ENCODE results near the gene TMED1. TPM values are rescaled to one million over a fixed set of nuclear protein-coding genes. Genes with fewer than 3 reads are reported as not detected.
"Not testable (repeated sequence)": the region's sequence is repeated elsewhere in the genome, so short reads cannot be mapped to it uniquely, and the experiment has no call there.

TMED1 gene
- total and polyA plus RNA-seq, 12 donors = 25.9 to 88.6 (median 33.5) TPM

DNA sequence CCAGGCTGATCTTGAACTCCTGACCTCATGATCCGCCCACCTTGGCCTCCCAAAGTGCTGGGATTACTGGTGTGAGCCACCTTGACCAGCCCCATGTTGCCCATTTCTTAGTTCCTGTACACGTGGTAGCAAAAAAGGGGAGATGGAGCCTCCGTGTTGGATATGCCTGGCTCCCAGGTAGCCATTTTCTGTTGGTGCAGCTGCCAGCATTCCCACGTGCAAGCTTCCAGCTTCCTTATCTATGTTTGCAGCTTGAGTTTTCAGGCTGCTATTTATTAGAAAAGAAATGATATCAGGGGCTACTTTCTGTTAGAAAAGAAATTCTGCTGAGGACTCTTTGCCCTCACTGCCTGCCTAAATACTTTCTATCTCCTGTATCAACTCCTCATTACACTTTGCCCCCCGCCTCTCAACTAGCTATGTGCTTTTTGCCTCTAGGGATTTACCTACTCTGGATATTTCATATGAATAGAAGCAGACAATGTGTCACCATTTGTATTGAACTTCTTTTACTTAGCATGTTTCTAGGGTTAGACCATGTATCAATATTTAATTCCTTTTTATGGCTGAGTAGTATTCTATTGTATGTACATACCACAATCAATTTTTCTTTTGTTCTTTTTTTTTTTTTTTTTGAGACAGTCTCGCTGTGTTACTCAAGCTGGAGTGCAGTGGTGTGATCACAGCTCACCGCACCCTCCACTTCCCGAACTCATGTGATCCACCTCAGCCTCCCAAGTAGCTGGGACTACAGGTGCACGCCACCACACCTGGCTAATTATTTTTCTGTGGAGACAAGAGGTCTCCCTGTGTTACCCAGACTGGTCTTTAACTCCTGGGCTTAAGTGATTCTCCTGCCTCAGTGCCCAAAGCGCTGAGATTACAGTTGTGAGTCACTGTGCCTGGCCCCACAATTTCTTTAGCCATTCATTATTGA lies 3.4 kb upstream of the TMED1 start:
- no peaks in the 10 kb centered on the region for H3K27me3 ChIP-seq
- peaks cover 0 to 9% (median 0%) of the 10 kb centered on the region in 9 donors for H3K36me3 ChIP-seq
- peaks cover 0 to 16% (median 5%) of the 10 kb centered on the region in 9 donors for H3K4me1 ChIP-seq
- WGBS, 2 donors = 77 to 79% methylated on average over 10 of the region's 10 CpGs
- H3K27ac ChIP-seq = no peak overlapping the region
- DNase-seq = no peak
- TF ChIP-seq, protein P1, sequence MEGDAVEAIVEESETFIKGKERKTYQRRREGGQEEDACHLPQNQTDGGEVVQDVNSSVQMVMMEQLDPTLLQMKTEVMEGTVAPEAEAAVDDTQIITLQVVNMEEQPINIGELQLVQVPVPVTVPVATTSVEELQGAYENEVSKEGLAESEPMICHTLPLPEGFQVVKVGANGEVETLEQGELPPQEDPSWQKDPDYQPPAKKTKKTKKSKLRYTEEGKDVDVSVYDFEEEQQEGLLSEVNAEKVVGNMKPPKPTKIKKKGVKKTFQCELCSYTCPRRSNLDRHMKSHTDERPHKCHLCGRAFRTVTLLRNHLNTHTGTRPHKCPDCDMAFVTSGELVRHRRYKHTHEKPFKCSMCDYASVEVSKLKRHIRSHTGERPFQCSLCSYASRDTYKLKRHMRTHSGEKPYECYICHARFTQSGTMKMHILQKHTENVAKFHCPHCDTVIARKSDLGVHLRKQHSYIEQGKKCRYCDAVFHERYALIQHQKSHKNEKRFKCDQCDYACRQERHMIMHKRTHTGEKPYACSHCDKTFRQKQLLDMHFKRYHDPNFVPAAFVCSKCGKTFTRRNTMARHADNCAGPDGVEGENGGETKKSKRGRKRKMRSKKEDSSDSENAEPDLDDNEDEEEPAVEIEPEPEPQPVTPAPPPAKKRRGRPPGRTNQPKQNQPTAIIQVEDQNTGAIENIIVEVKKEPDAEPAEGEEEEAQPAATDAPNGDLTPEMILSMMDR (IDR thresholded peaks at IDR 0.05) = no peak
- ATAC-seq = no peak
- peaks cover 0 to 20% (median 6%) of the 10 kb centered on the region in 11 donors for H3K9me3 ChIP-seq
- intact Hi-C loops (cut with DNase I) = no loop called here
- no peak overlapping the region for H3K4me3 ChIP-seq

DNA sequence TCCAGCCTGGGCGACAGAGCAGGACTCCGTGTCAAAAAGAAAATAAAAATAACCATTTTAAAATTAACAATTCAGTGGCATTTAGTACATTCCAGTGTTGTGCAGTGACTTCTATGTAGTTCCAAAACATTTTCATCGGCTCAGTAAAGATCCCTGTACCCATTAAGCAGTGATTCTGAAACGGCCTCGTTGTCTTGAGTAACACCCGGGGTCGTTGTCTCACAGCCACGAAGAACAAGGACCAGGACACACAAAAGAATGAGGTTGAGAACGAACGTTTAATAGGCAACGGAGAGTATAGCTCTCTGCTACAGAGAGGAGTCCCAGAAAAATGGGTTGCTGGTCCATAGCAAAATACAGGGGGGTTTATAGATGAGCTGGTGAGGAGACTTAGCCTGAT lies 2.4 kb upstream of the TMED1 start:
- Histone ChIP-seq H3K9me3 (peaks cover 0 to 20% (median 6%) of the 10 kb centered on the region in 11 donors), H3K27me3 (no peaks in the 10 kb centered on the region), H3K4me1 (peaks cover 0 to 16% (median 5%) of the 10 kb centered on the region in 9 donors), H3K27ac (no peak overlapping the region), H3K4me3 (no peak overlapping the region), H3K36me3 (peaks cover 0 to 19% (median 0%) of the 10 kb centered on the region in 9 donors)
- ATAC-seq = no peak
- TF ChIP-seq, protein P1 (IDR thresholded peaks at IDR 0.05) = no peak
- DNase-seq = no peak
- intact Hi-C loops (cut with DNase I) = no loop called here
- WGBS, 2 donors = 89 to 92% methylated on average over 11 of the region's 11 CpGs

DNA sequence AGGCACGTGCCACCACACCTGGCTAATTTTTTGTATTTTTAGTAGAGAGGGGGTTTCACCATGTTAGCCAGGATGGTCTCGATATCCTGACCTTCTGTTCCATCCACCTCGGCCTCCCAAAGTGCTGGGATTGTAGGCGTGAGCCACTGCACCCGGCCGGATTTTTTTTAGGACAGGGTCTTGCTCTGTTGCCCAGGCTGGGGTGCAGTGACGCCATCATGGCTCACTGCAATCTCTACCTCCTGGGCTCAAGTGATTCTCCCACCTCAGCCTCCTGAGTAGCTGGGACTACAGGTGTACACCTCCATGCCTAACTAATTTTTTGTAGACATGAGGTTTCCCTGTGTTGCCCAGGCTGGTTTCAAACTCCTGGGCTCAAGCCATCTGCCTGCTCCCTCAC lies 1.6 kb upstream of the TMED1 start:
- intact Hi-C loops (cut with DNase I) = loop anchor here in 1 of 10 donors (2.0 kb wide), 1 partner anchor 27 kb away; no protein-coding TSS in a partner anchor
- peaks cover 0 to 26% (median 5%) of the 10 kb centered on the region in 9 donors for H3K36me3 ChIP-seq
- WGBS, 2 donors = 95 to 98% methylated on average over 7 of the region's 7 CpGs
- H3K4me3 ChIP-seq, H3K27ac ChIP-seq, H3K27me3 ChIP-seq, DNase-seq, ATAC-seq: not testable (repeated sequence)
- H3K4me1 ChIP-seq = peaks cover 0 to 16% (median 5%) of the 10 kb centered on the region in 9 donors
- H3K9me3 ChIP-seq = peaks cover 0 to 20% (median 6%) of the 10 kb centered on the region in 11 donors

DNA sequence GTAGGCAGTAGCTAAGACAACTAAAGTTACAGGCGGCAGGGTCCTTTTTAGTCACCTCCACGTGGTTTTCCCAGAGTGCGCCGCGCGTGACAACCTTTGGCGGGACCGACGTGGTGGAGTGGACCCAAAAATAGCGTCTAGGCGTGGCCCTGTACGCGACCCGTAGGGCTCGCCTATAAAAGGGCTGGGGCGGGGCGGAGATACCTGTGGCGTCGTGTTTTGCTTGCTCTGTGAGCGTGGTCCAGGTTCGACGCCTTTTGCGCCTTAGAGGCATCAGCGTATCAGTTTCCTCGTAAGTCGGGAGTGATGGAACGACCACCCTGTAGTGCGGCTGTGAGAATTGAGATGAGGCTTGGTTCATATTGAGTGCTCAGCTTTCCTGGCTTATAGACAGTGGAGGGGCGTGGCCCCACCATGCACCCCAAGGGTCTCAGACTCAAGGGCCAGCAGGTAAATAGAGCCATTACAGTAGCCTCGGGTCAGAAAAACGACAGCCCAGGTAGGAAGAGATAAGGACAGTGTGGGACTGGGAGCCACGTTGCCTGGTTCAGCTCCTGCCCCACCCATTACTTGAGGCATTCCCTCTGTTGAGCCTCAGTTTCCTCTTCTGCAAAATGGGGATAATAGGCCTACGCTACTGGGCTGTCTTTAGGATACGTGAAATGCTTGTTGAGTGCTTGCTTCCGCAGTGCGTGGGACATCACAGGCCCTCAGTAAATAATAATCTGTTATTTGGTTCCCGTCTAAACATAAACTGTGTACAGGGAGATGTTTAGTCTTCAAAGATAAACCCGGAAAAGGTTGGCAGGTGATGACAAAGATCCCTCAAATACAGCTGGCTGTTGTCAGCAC lies 693 bp upstream of the TMED1 start:
- DNase-seq = peak; percentile 88 to 89
- peaks cover 0 to 20% (median 6%) of the 10 kb centered on the region in 11 donors for H3K9me3 ChIP-seq
- intact Hi-C loops (cut with DNase I) = loop anchor here in 1 of 10 donors (1.0 to 2.0 kb wide), 2 partner anchors 28 to 119 kb away; no protein-coding TSS in a partner anchor
- peak; percentile 49 to 68 (median 63) for ATAC-seq
- no peaks in the 10 kb centered on the region for H3K27me3 ChIP-seq
- H3K36me3 ChIP-seq = peaks cover 0 to 36% (median 13%) of the 10 kb centered on the region in 9 donors
- WGBS, 2 donors = 27 to 33% methylated on average over 38 of the region's 38 CpGs
- peak overlapping the region; percentile 94 to 99 (median 98) for H3K27ac ChIP-seq
- peak overlapping the region in 9 of 10 donors; percentile 55 to 86 (median 75) for H3K4me3 ChIP-seq
- H3K4me1 ChIP-seq = peaks cover 0 to 16% (median 5%) of the 10 kb centered on the region in 9 donors
- TF ChIP-seq, protein P1 (IDR thresholded peaks at IDR 0.05) = no peak
